Fibroblast of skin of left biceps (primary cell): ENCODE data around the gene PITPNB.

Experiments used
- DNase-seq, 2 experiments: peaks; one replicate each; pipeline ENCODE4 v3.0.0-alpha.2; 2013; ENCODE audit warnings: low read depth in 2 of 2

Gene PITPNB

GRCh38 chr22:27919222-27919941 is at the start of gene PITPNB:
PITPNB (minus strand) TSS chr22:27919256; CDS start chr22:27919191, 65 bp downstream.
- DNase-seq = peak; percentile 95 to 96

GRCh38 chr22:27966168-27967064 is 47.4 kb upstream of the PITPNB start:
- DNase-seq = no peak

- no peak for DNase-seq
Measured at GRCh38 chr22:27962268-27963044, 43.4 kb upstream of the PITPNB start.

GRCh38 chr22:27961680-27962079 is 42.6 kb upstream of the PITPNB start:
- DNase-seq = no peak

GRCh38 chr22:27961182-27961581 is 42.1 kb upstream of the PITPNB start:
- no peak for DNase-seq

GRCh38 chr22:27959335-27960090 is 40.5 kb upstream of the PITPNB start:
- DNase-seq = no peak

- no peak for DNase-seq
Measured at GRCh38 chr22:27952779-27953178, 33.7 kb upstream of the PITPNB start.

GRCh38 chr22:27952091-27952490 is 33.0 kb upstream of the PITPNB start:
- peak; percentile 29 to 30 for DNase-seq

- DNase-seq = no peak
Measured at GRCh38 chr22:27949421-27949820, 30.4 kb upstream of the PITPNB start.

GRCh38 chr22:27948569-27948968 is 29.5 kb upstream of the PITPNB start:
- no peak for DNase-seq

GRCh38 chr22:27947448-27947847 is 28.4 kb upstream of the PITPNB start:
- no peak for DNase-seq

GRCh38 chr22:27941143-27941542 is 22.1 kb upstream of the PITPNB start:
- no peak for DNase-seq

- no peak for DNase-seq
Measured at GRCh38 chr22:27937453-27937852, 18.4 kb upstream of the PITPNB start.

- DNase-seq = no peak
Measured at GRCh38 chr22:27935897-27936296, 16.8 kb upstream of the PITPNB start.

- no peak for DNase-seq
Measured at GRCh38 chr22:27934069-27934468, 15.0 kb upstream of the PITPNB start.

- DNase-seq = no peak
Measured at GRCh38 chr22:27933186-27933983, 14.3 kb upstream of the PITPNB start.

- no peak for DNase-seq
Measured at GRCh38 chr22:27930331-27931060, 11.4 kb upstream of the PITPNB start.

- DNase-seq = no peak
Measured at GRCh38 chr22:27927608-27928007, 8.6 kb upstream of the PITPNB start.

- no peak for DNase-seq
Measured at GRCh38 chr22:27925331-27925730, 6.3 kb upstream of the PITPNB start.
